Tibial nerve (tissue), 3 donors: ENCODE results near the gene SLC27A1.

ENCODE experiments used
- POLR2A ChIP-seq, 2 donors: fragments of 450-650 bp; IDR thresholded peaks; one replicate each; pipeline ENCODE4 v1.6.1; 2017; ENCODE audit warnings: antibody characterized with exemption in 2 of 2, mild to moderate bottlenecking in 2 of 2, moderate library complexity in 2 of 2
- TF ChIP-seq, protein P1 (sequence below), 5 experiments: fragments of 200-600 bp in 3 of 5; fragments of 450-650 bp in 2 of 5; sonication (generic) in 3 of 5; IDR thresholded peaks; one replicate each; pipeline ENCODE4 v1.5.1; 2016 to 2019; ENCODE audit warnings: antibody characterized with exemption in 5 of 5, mild to moderate bottlenecking in 3 of 5, moderate library complexity in 2 of 5

- TF ChIP-seq, protein P1, sequence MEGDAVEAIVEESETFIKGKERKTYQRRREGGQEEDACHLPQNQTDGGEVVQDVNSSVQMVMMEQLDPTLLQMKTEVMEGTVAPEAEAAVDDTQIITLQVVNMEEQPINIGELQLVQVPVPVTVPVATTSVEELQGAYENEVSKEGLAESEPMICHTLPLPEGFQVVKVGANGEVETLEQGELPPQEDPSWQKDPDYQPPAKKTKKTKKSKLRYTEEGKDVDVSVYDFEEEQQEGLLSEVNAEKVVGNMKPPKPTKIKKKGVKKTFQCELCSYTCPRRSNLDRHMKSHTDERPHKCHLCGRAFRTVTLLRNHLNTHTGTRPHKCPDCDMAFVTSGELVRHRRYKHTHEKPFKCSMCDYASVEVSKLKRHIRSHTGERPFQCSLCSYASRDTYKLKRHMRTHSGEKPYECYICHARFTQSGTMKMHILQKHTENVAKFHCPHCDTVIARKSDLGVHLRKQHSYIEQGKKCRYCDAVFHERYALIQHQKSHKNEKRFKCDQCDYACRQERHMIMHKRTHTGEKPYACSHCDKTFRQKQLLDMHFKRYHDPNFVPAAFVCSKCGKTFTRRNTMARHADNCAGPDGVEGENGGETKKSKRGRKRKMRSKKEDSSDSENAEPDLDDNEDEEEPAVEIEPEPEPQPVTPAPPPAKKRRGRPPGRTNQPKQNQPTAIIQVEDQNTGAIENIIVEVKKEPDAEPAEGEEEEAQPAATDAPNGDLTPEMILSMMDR (IDR thresholded peaks at IDR 0.05), result no peak
- no peak for TF ChIP-seq POLR2A (IDR thresholded peaks at IDR 0.05)
Measured at GRCh38 chr19:17435218-17435617, 35.1 kb upstream of the SLC27A1 start.
